Activated CD8-positive, alpha-beta memory T cell treated with anti-CD3 and anti-CD28 coated beads, Interleukin-2, amount 50 U/mL, for 24 hours (primary cell): Measurements from ENCODE around the gene KCNIP4.
"Not testable (repeated sequence)": the region's sequence is repeated elsewhere in the genome, so short reads cannot be mapped to it uniquely, and the experiment has no call there.

Source experiments
- DNase-seq: peaks from one replicate; pipeline ENCODE4 v3.0.0-alpha.2; 2020; ENCODE audit errors: extremely low read depth

The KCNIP4 gene

GRCh38 chr4:21948347-21949072, at the start of gene KCNIP4:
Gene KCNIP4, minus strand, starts transcription at chr4:21948772.
- no peak for DNase-seq

GRCh38 chr4:21996618-21997017, 48.0 kb upstream of the KCNIP4 start:
- DNase-seq: not testable (repeated sequence)

GRCh38 chr4:21992330-21992729, 43.8 kb upstream of the KCNIP4 start:
- DNase-seq: no peak

GRCh38 chr4:21991562-21991961, 43.0 kb upstream of the KCNIP4 start:
- no peak for DNase-seq

GRCh38 chr4:21991050-21991449, 42.5 kb upstream of the KCNIP4 start:
- DNase-seq: no peak

GRCh38 chr4:21989351-21989750, 40.8 kb upstream of the KCNIP4 start:
- DNase-seq: no peak

GRCh38 chr4:21986307-21986706, 37.7 kb upstream of the KCNIP4 start:
- DNase-seq: no peak

GRCh38 chr4:21982087-21982486, 33.5 kb upstream of the KCNIP4 start:
- no peak for DNase-seq

GRCh38 chr4:21979196-21979595, 30.6 kb upstream of the KCNIP4 start:
- DNase-seq: no peak

GRCh38 chr4:21976166-21976565, 27.6 kb upstream of the KCNIP4 start:
- DNase-seq: no peak

GRCh38 chr4:21973850-21974249, 25.3 kb upstream of the KCNIP4 start:
- no peak for DNase-seq

- no peak for DNase-seq
These were observed 16.3 kb upstream of the KCNIP4 start for GRCh38 chr4:21964762-21965319.

GRCh38 chr4:21962691-21963090, 14.1 kb upstream of the KCNIP4 start:
- no peak for DNase-seq

GRCh38 chr4:21960793-21961192, 12.2 kb upstream of the KCNIP4 start:
- DNase-seq: no peak

GRCh38 chr4:21954916-21955315, 6.3 kb upstream of the KCNIP4 start:
- DNase-seq: no peak

GRCh38 chr4:21953653-21954052, 5.1 kb upstream of the KCNIP4 start:
- no peak for DNase-seq

GRCh38 chr4:21952549-21952948, 4.0 kb upstream of the KCNIP4 start:
- no peak for DNase-seq

- DNase-seq: no peak
These were observed 493 bp upstream of the KCNIP4 start for GRCh38 chr4:21949073-21949457.

- no peak for DNase-seq
These were observed 703 bp downstream of the KCNIP4 start for GRCh38 chr4:21947791-21948346.

GRCh38 chr4:21946858-21947257, 1.7 kb downstream of the KCNIP4 start:
- DNase-seq: no peak

- DNase-seq: no peak
These were observed 26.9 kb downstream of the KCNIP4 start for GRCh38 chr4:21921526-21922180.

- DNase-seq: no peak
These were observed 32.8 kb downstream of the KCNIP4 start for GRCh38 chr4:21915761-21916160.

GRCh38 chr4:21901831-21902230, 46.7 kb downstream of the KCNIP4 start:
- DNase-seq: no peak
